A673 (cell line): ENCODE data around the gene GZMM. TPM values are rescaled to one million over a fixed set of nuclear protein-coding genes. Genes with fewer than 3 reads are reported as not detected.
A peak's percentile ranks its signal among the peaks of the same experiment; 100 is the strongest.

Source experiments
- BruUV-seq: library from RNA; stranded (reverse); fragments of 400-500 nt; replicated peaks from 2 replicates; lab custom pipeline; 2021; lab: Mats Ljungman, UMichigan
- CTCF ChIA-PET: fragments of 300-600 bp; sonication (Branson Sonifier 250); formaldehyde crosslinking; loops from one replicate; lab custom pipeline; 2022; ENCODE audit warnings: antibody characterized with exemption; lab: Charles Lee
- POLR2A ChIA-PET: fragments of 300-600 bp; sonication (Branson Sonifier 250); formaldehyde crosslinking; loops from one replicate; lab custom pipeline; 2022; ENCODE audit warnings: antibody characterized with exemption; ENCODE audit not compliant: low non-redundant PET; lab: Charles Lee
- DNase-seq: peaks from one replicate; pipeline ENCODE4 v3.0.0-alpha.2; 2015; ENCODE audit warnings: low spot score
- H3K27ac ChIP-seq: fragments of 200-600 bp; sonication (generic); 2 replicates; pipeline ENCODE4 v1.5.1; 2016; ENCODE audit warnings: mixed run types, low read depth, mild to moderate bottlenecking, mixed read lengths, antibody characterized with exemption, low read length; ENCODE audit not compliant: poor library complexity, severe bottlenecking
- H3K27me3 ChIP-seq: fragments of 200-600 bp; sonication (generic); replicated peaks from 2 replicates; pipeline ENCODE4 v1.6.1; 2017; ENCODE audit warnings: mixed run types, low read depth, mild to moderate bottlenecking, mixed read lengths, antibody characterized with exemption, low read length; ENCODE audit not compliant: insufficient read depth, poor library complexity
- H3K36me3 ChIP-seq: fragments of 200-600 bp; sonication (generic); 2 replicates; pipeline ENCODE4 v1.6.1; 2016; ENCODE audit warnings: mixed run types, mild to moderate bottlenecking, mixed read lengths, antibody characterized with exemption, low read length; ENCODE audit not compliant: insufficient read depth, poor library complexity, severe bottlenecking
- H3K4me1 ChIP-seq: fragments of 200-600 bp; sonication (generic); 2 replicates; pipeline ENCODE4 v1.6.1; 2017; ENCODE audit warnings: mixed run types, mild to moderate bottlenecking, mixed read lengths, antibody characterized with exemption, low read length; ENCODE audit not compliant: insufficient read depth, poor library complexity, severe bottlenecking
- H3K4me3 ChIP-seq: fragments of 200-600 bp; sonication (generic); 2 replicates; pipeline ENCODE4 v1.5.1; 2016; ENCODE audit warnings: low read depth, mixed run types, mild to moderate bottlenecking, mixed read lengths, low read length; ENCODE audit not compliant: poor library complexity, severe bottlenecking
- H3K9me3 ChIP-seq: fragments of 200-600 bp; sonication (generic); 2 replicates; pipeline ENCODE4 v1.6.1; 2016; ENCODE audit warnings: mixed run types, low read depth, mild to moderate bottlenecking, mixed read lengths, antibody characterized with exemption, low read length; ENCODE audit not compliant: poor library complexity, severe bottlenecking
- CTCF ChIP-seq: fragments of 300-800, 200-600 bp; sonication (generic); conservative IDR thresholded peaks from 2 replicates; pipeline ENCODE4 v1.5.1; 2017; ENCODE audit warnings: low read depth, mild to moderate bottlenecking, antibody characterized with exemption, low read length, moderate library complexity, mixed read lengths
- EZH2 ChIP-seq: fragments of 200-600 bp; sonication (generic); IDR thresholded peaks from 2 replicates; pipeline ENCODE4 v1.6.1; 2017; ENCODE audit warnings: borderline replicate concordance, low read depth, mild to moderate bottlenecking, mixed read lengths, antibody characterized with exemption, low read length; ENCODE audit not compliant: poor library complexity, severe bottlenecking
- intact Hi-C: fragments of 100-400 bp; cut with micrococcal nuclease; formaldehyde crosslinking; loops from one replicate; pipeline ENCODE4 v1.10.0; 2022; ENCODE audit not compliant: unreplicated experiment
- total RNA-seq: library from RNA; stranded (reverse); gene quantifications from 2 replicates; pipeline ENCODE4 v1.2.3, GENCODE V29; 2021

GZMM gene
- total RNA-seq, 1 experiment from 2014 or later, result 2.5 TPM

- Histone ChIP-seq H3K4me1 (no peaks in the 10 kb centered on the region), H3K27me3 (peaks cover 15% of the 10 kb centered on the region), H3K27ac (no peak overlapping the region), H3K9me3 (no peaks in the 10 kb centered on the region), H3K4me3 (no peak overlapping the region), H3K36me3 (no peaks in the 10 kb centered on the region)
- no peak for DNase-seq
- TF ChIP-seq CTCF (no peak), EZH2 (peak; percentile 8)
- intact Hi-C loops, result no loop called here
- ChIA-PET CTCF (interaction anchor here (1.5 kb wide), 1 partner anchor 13 kb away, joined by 3 read pairs; no protein-coding TSS in a partner anchor), POLR2A (no interaction called here)
- no TSS peak for BruUV-seq
Observed at GRCh38 chr19:497491-497868, 46.4 kb upstream of the GZMM start.

GRCh38 chr19:497869-498510 lies 45.9 kb upstream of the GZMM start:
- POLR2A ChIA-PET, result no interaction called here
- CTCF ChIA-PET, result interaction anchor here (1.5 kb wide), 1 partner anchor 13 kb away, joined by 3 read pairs; no protein-coding TSS in a partner anchor
- peaks cover 15% of the 10 kb centered on the region for H3K27me3 ChIP-seq
- H3K4me1 ChIP-seq, result no peaks in the 10 kb centered on the region
- no peaks in the 10 kb centered on the region for H3K36me3 ChIP-seq
- no TSS peak for BruUV-seq
- TF ChIP-seq CTCF (no peak), EZH2 (peak; percentile 30)
- H3K27ac ChIP-seq, result no peak overlapping the region
- DNase-seq, result no peak
- intact Hi-C loops, result no loop called here
- no peak overlapping the region for H3K4me3 ChIP-seq
- H3K9me3 ChIP-seq, result no peaks in the 10 kb centered on the region

GRCh38 chr19:498511-498891 lies 45.4 kb upstream of the GZMM start:
- H3K9me3 ChIP-seq, result no peaks in the 10 kb centered on the region
- POLR2A ChIA-PET, result no interaction called here
- no peak overlapping the region for H3K27ac ChIP-seq
- intact Hi-C loops, result no loop called here
- no TSS peak for BruUV-seq
- H3K4me3 ChIP-seq, result no peak overlapping the region
- H3K4me1 ChIP-seq, result no peaks in the 10 kb centered on the region
- DNase-seq, result no peak
- CTCF ChIA-PET, result interaction anchor here (1.5 kb wide), 1 partner anchor 12 kb away, joined by 3 read pairs; no protein-coding TSS in a partner anchor
- H3K27me3 ChIP-seq, result peaks cover 15% of the 10 kb centered on the region
- TF ChIP-seq CTCF, result no peak
- TF ChIP-seq EZH2, result no peak
- H3K36me3 ChIP-seq, result no peaks in the 10 kb centered on the region
